ENCODE data around the gene TAF11L12.
"Not testable (repeated sequence)": the region's sequence is repeated elsewhere in the genome, so short reads cannot be mapped to it uniquely, and the experiment has no call there.

GRCh38 chr5:17655201-17655759 lies 45.1 kb downstream of the TAF11L12 start:
- not testable (repeated sequence) for TF ChIP-seq POLR2A (IDR thresholded peaks at IDR 0.05; ENCODE audit: low read length); GATA1 (IDR thresholded peaks at IDR 0.05; ENCODE audit: low read depth, low read length)
